Umbilical cord (tissue), 2 donors: ENCODE results near the gene AQR. TPM values are rescaled to one million over a fixed set of nuclear protein-coding genes. Genes with fewer than 3 reads are reported as not detected.
"Not testable (repeated sequence)": the region's sequence is repeated elsewhere in the genome, so short reads cannot be mapped to it uniquely, and the experiment has no call there.

ENCODE experiments used
- DNase-seq: peaks from one replicate; pipeline ENCODE4 v3.0.0-alpha.2; 2015; ENCODE audit warnings: low spot score
- total RNA-seq: library from RNA; depleted of rRNA; stranded (reverse); fragments of >200 nt; gene quantifications from one replicate; pipeline ENCODE4 v1.2.3, GENCODE V29; 2014; ENCODE audit warnings: low replicate concordance; ENCODE audit not compliant: insufficient read depth

Gene AQR
- total RNA-seq, 1 donor from 2014 or later: 33.9 TPM

- DNase-seq: no peak
Measured at GRCh38 chr15:34813446-34814190, 155.9 kb downstream of the AQR start.

- not testable (repeated sequence) for DNase-seq
Measured at GRCh38 chr15:34812868-34813365, 156.6 kb downstream of the AQR start.

- DNase-seq: peak; percentile 26
Measured at GRCh38 chr15:34812369-34812768, 157.2 kb downstream of the AQR start.

- peak; percentile 61 for DNase-seq
Measured at GRCh38 chr15:34810443-34811129, 159.0 kb downstream of the AQR start.

- no peak for DNase-seq
Measured at GRCh38 chr15:34809186-34809585, 160.4 kb downstream of the AQR start.

GRCh38 chr15:34808016-34808415 is 161.5 kb downstream of the AQR start:
- no peak for DNase-seq

- DNase-seq: not testable (repeated sequence)
Measured at GRCh38 chr15:34807241-34807640, 162.3 kb downstream of the AQR start.

GRCh38 chr15:34804776-34805175 is 164.8 kb downstream of the AQR start:
- DNase-seq: no peak

GRCh38 chr15:34804113-34804512 is 165.4 kb downstream of the AQR start:
- no peak for DNase-seq

GRCh38 chr15:34802803-34803750 is 166.5 kb downstream of the AQR start:
- DNase-seq: no peak

- no peak for DNase-seq
Measured at GRCh38 chr15:34802371-34802770, 167.2 kb downstream of the AQR start.

Other genes starting within 250 kb of the AQR start
- 5.1 TPM for gene GJD2, start 214.7 kb downstream of the AQR start, total RNA-seq
- 194 TPM for gene ACTC1, start 174.2 kb downstream of the AQR start, total RNA-seq
- 55.6 TPM for gene ZNF770, start 18.5 kb upstream of the AQR start, total RNA-seq
- gene NANOGP8, start 115.6 kb upstream of the AQR start, total RNA-seq: not detected